Neutrophil (primary cell): ENCODE data around the gene TCF4.

Source experiments
- H3K27ac ChIP-seq: fragments of 200-600 bp; sonication (generic); 2 replicates; pipeline ENCODE4 v1.5.1; 2016; ENCODE audit warnings: mild to moderate bottlenecking, moderate library complexity
- H3K27me3 ChIP-seq: fragments of 200-600 bp; sonication (generic); 2 replicates; pipeline ENCODE4 v1.6.0; 2016; ENCODE audit warnings: mild to moderate bottlenecking
- H3K36me3 ChIP-seq: fragments of 200-600 bp; sonication (generic); 2 replicates; pipeline ENCODE4 v1.5.1; 2017
- H3K4me1 ChIP-seq, 2 experiments: fragments of 200-600 bp in 1 of 2; sonication (generic) in 1 of 2; 1 replicate in 1 of 2; 2 replicates in 1 of 2; pipeline versions ENCODE4 v1.5.1 to v1.6.1; 2013 to 2016; ENCODE audit warnings: low read depth in 1 of 2, low read length in 1 of 2, mild to moderate bottlenecking in 1 of 2, moderate library complexity in 1 of 2; ENCODE audit not compliant: control insufficient read depth in 1 of 2, insufficient read depth in 1 of 2
- H3K4me3 ChIP-seq, 2 experiments: fragments of 200-600 bp in 1 of 2; sonication (generic) in 1 of 2; 1 replicate in 1 of 2; 2 replicates in 1 of 2; pipeline ENCODE4 v1.5.1; 2013 to 2016; ENCODE audit warnings: low read depth in 1 of 2, low read length in 1 of 2, mild to moderate bottlenecking in 1 of 2, moderate library complexity in 1 of 2
- H3K9me3 ChIP-seq: fragments of 200-600 bp; sonication (generic); 2 replicates; pipeline ENCODE4 v1.5.1; 2016
- CTCF ChIP-seq: fragments of 200-600 bp; sonication (generic); IDR thresholded peaks from 2 replicates; pipeline ENCODE4 v1.5.1; 2016; ENCODE audit warnings: antibody characterized with exemption

TCF4 gene

GRCh38 chr18:55300421-55300935, 287.5 kb downstream of the TCF4 start:
- H3K4me3 ChIP-seq = no peak overlapping the region
- H3K27ac ChIP-seq = no peak overlapping the region

GRCh38 chr18:55296778-55297177, 291.2 kb downstream of the TCF4 start:
- H3K27me3 ChIP-seq = no peaks in the 10 kb centered on the region
- H3K9me3 ChIP-seq = no peaks in the 10 kb centered on the region
- H3K4me3 ChIP-seq = no peak overlapping the region
- no peak overlapping the region for H3K27ac ChIP-seq
- no peaks in the 10 kb centered on the region for H3K36me3 ChIP-seq
- H3K4me1 ChIP-seq = no peaks in the 10 kb centered on the region
- TF ChIP-seq CTCF = no peak

More at GRCh38 chr18:55300421-55300935, 287.5 kb downstream of the TCF4 start:
- H3K27me3 ChIP-seq = no peaks in the 10 kb centered on the region
- no peaks in the 10 kb centered on the region for H3K36me3 ChIP-seq
- H3K9me3 ChIP-seq = no peaks in the 10 kb centered on the region
- no peaks in the 10 kb centered on the region for H3K4me1 ChIP-seq
- TF ChIP-seq CTCF = no peak

- Histone ChIP-seq H3K36me3 (no peaks in the 10 kb centered on the region), H3K4me1 (no peaks in the 10 kb centered on the region), H3K9me3 (no peaks in the 10 kb centered on the region), H3K4me3 (no peak overlapping the region), H3K27me3 (no peaks in the 10 kb centered on the region), H3K27ac (no peak overlapping the region)
- no peak for TF ChIP-seq CTCF
Observed at GRCh38 chr18:55296115-55296514, 291.9 kb downstream of the TCF4 start.

GRCh38 chr18:55290898-55291297, 297.1 kb downstream of the TCF4 start:
- H3K4me1 ChIP-seq = no peaks in the 10 kb centered on the region
- no peak overlapping the region for H3K27ac ChIP-seq
- TF ChIP-seq CTCF = no peak
- no peak overlapping the region for H3K4me3 ChIP-seq
- no peaks in the 10 kb centered on the region for H3K27me3 ChIP-seq
- H3K36me3 ChIP-seq = no peaks in the 10 kb centered on the region
- H3K9me3 ChIP-seq = no peaks in the 10 kb centered on the region

- no peak for TF ChIP-seq CTCF
- no peaks in the 10 kb centered on the region for H3K4me1 ChIP-seq
- no peak overlapping the region for H3K27ac ChIP-seq
- no peaks in the 10 kb centered on the region for H3K36me3 ChIP-seq
- no peaks in the 10 kb centered on the region for H3K9me3 ChIP-seq
- no peaks in the 10 kb centered on the region for H3K27me3 ChIP-seq
- H3K4me3 ChIP-seq = no peak overlapping the region
Observed at GRCh38 chr18:55289775-55290174, 298.2 kb downstream of the TCF4 start.

- no peaks in the 10 kb centered on the region for H3K27me3 ChIP-seq
- H3K9me3 ChIP-seq = no peaks in the 10 kb centered on the region
- H3K4me3 ChIP-seq = no peak overlapping the region
- TF ChIP-seq CTCF = no peak
- no peak overlapping the region for H3K27ac ChIP-seq
- H3K36me3 ChIP-seq = no peaks in the 10 kb centered on the region
- H3K4me1 ChIP-seq = no peaks in the 10 kb centered on the region
Observed at GRCh38 chr18:55289048-55289447, 298.9 kb downstream of the TCF4 start.
